Dermis microvascular lymphatic vessel endothelial cell (primary cell): Measurements from ENCODE around the gene MAN1B1. TPM values are rescaled to one million over a fixed set of nuclear protein-coding genes. Genes with fewer than 3 reads are reported as not detected.

Experiments used
- DNase-seq, 2 donors: peaks; one replicate each; pipeline versions ENCODE4 v3.0.0 to v3.0.0-alpha.2; 2010; ENCODE audit warnings: low read depth in 2 of 2
- total RNA-seq: library from RNA; depleted of rRNA; stranded (reverse); fragments of >200 nt; gene quantifications from 2 replicates; pipeline ENCODE4 v1.2.1, GENCODE V29; 2014

The MAN1B1 gene
- total RNA-seq, 1 donor from 2014 or later = 42.7 TPM

- no peak for DNase-seq
Measured at GRCh38 chr9:137084526-137084925, 2.3 kb upstream of the MAN1B1 start.

- DNase-seq = peak in 1 of 2 donors; percentile 37
Measured at GRCh38 chr9:137085920-137086530, 760 bp upstream of the MAN1B1 start.

- peak in 1 of 2 donors; percentile 12 for DNase-seq
Measured at GRCh38 chr9:137087409-137087925, 682 bp downstream of the MAN1B1 start.

GRCh38 chr9:137088121-137088520 is 1.3 kb downstream of the MAN1B1 start:
- DNase-seq = no peak

DNA sequence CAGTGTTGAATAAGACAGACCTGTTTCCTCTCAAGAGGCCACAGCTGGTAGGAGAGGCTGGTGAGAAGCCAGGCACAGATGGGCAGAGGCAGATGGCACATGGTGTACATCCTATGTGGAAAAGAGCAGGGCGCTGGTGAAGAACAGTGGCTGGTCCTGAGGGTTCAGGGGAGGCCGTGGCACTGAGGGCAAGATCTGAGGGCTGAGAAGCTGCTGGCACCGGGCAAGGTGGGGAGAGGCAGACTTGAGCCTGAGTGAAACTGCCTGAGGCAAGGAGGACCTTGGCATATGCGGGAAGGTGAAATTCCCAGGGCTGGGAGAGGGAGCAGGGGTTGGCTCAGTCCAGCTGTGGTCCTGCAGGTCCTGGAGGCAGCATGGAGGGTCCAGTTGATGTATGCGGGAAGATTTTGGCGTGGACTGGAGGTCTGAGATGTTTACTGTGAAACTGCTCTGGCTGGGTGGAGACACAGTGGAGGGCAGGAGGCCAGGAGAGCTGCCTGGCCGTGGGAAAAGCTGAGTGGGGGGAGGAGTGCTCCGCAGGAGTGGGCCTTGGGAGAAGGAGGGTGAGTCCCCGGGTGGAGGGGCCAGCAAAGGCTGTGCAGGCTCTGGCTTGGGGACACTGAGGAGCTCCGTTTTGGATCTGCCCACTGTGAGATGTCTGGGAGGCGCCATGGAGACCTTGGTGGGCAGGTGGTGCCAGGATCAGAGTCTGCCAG is 2.6 kb downstream of the MAN1B1 start:
- DNase-seq = no peak

DNA sequence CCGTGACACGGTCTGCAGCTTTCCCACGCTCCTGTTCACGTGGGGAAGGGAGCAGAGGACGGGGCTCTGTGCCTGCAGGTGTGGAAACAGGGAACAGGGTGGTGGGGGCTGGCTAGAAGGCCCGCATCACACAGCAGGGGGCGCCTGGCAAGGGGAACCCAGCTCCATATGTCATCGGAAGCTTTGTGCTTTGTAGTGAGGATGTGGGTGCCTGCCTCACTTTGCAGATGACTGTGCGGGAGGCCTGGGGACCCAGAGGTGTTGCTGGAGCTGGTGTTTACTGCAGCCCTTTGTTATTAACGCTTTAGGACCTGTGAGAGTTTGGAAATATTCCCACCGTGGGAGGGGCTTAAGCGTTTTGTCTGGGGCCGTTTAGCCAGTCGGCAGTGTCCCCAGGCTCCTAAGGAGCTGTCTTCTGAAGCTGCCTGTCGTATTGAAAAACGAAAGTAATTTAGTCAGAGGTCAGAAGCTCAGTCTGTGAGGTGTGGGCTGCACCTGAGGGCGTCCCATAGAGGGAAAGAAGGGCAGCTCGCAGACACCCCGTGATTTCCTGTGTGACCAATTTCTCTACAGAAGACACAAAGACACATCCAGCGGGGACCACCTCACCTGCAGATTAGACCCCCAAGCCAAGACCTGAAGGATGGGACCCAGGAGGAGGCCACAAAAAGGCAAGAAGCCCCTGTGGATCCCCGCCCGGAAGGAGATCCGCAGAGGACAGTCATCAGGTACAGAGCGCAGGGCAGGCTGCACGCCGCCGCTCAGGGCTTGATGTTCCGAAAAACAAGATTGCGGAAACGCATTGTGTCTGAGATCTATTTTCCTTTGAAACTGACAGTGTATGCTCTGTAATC is 9.1 kb downstream of the MAN1B1 start:
- peak in 1 of 2 donors; percentile 25 for DNase-seq

- DNase-seq = no peak
Measured at GRCh38 chr9:137096785-137097546, 10.2 kb downstream of the MAN1B1 start.

DNA sequence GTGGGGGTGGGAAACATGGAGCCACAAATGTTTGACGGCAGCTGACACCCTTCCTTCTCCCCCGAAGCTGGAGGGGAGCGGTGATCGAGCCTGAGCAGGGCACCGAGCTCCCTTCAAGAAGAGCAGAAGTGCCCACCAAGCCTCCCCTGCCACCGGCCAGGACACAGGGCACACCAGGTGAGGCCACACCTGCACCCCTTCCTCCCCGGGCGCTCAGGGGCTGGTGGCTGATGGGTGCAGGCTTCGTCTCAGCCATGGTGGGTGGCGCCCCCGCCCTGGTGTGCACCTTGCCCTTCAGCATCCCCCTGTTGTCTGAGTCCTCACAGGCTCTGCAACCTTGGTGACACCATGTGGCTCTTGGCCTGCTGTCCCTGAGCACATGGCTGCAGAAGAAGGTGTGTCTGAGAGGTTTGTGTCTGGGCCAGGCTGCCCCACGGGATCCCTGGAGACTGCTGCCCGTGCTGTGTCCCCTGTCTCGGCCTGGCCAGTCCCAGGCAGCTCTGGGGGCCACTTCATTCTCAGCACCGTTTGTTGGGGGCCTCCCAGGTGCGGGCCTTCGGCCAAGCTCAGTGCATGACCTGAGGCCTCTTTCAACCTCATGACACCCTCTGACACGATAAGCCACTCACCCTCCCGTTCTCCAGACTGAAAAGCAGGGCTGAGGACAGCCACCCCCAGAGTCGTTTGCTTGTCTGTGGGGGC is 11.1 kb downstream of the MAN1B1 start:
- DNase-seq = no peak

DNA sequence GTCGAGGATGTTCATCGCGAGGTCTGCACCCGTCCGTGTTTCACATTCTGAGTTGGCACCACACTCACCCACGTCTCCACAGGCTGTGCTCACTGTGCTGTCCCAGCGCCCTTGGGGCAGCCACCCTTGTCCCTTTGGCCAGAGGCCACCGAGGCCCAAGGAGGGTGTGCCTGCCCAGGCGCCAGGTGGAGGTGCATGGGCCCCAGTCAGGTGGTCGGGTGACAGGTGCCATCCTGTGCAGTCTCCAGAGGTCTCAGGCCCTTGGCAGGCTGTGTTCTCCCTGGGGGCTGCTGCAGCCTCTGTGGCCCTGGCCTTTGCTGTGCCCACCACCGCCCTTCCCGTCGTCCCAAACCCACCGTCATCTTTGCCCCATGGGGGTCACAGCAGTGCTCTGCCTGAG is 12.4 kb downstream of the MAN1B1 start:
- no peak for DNase-seq

DNA sequence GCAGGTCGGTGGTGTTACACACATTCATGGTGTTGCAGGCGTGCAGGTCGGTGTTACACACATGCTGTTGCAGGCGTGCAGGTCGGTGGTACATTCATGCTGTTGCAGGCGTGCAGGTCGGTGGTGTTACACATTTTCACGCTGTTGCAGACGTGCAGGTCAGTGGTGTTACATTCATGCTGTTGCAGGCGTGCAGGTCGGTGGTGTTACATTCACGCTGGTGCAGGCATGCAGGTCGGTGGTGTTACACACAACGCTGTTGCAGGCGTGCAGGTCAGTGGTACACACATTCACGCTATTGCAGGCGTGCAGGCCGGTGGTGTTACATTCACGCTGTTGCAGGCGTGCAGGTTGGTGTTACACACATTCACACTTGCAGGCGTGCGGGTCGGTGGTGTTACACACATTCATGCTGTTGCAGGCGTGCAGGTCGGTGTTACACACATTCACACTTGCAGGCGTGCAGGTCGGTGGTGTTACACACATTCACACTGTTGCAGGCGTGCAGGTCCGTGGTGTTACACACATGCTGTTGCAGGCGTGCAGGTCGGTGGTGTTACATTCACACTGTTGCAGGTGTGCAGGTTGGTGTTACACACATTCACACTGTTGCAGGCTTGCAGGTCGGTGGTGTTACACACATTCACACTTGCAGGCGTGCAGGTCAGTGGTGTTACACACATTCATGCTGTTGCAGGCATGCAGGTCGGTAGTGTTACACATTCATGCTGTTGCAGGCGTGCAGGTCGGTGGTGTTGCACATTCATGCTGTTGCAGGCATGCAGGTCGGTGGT is 16.6 kb downstream of the MAN1B1 start:
- no peak for DNase-seq

- DNase-seq = no peak
Measured at GRCh38 chr9:137105814-137106661, 19.3 kb downstream of the MAN1B1 start.

DNA sequence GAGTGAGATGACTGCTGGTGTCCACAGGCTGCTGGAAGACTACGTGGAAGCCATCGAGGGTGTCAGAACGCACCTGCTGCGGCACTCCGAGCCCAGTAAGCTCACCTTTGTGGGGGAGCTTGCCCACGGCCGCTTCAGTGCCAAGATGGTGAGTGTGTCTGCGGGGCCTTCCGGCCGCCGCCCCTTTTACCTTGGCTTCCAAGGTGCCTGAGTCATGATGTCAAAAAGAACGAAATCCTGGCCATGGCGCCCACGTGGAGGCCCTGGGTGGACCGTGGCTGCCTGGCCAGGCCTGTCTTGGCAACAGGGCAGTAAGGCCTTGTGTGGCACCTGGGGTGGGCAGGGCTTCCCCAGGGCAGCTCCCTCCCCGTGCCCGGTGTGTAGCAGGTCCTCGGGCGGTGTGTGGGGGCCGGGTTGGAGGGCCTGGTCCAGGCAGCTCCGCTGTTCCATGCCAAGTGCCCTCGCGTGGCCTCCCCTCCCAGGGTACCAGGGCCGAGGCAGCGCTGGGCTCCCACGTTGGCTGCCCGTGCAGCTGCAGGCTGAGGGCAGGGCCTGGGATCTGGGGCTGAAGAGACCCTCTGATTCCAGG is 20.0 kb downstream of the MAN1B1 start:
- DNase-seq = no peak

GRCh38 chr9:137107312-137107921 is 20.6 kb downstream of the MAN1B1 start:
- DNase-seq = no peak

GRCh38 chr9:137107982-137108381 is 21.2 kb downstream of the MAN1B1 start:
- DNase-seq = no peak

- DNase-seq = no peak
Measured at GRCh38 chr9:137108608-137109249, 21.9 kb downstream of the MAN1B1 start.

DNA sequence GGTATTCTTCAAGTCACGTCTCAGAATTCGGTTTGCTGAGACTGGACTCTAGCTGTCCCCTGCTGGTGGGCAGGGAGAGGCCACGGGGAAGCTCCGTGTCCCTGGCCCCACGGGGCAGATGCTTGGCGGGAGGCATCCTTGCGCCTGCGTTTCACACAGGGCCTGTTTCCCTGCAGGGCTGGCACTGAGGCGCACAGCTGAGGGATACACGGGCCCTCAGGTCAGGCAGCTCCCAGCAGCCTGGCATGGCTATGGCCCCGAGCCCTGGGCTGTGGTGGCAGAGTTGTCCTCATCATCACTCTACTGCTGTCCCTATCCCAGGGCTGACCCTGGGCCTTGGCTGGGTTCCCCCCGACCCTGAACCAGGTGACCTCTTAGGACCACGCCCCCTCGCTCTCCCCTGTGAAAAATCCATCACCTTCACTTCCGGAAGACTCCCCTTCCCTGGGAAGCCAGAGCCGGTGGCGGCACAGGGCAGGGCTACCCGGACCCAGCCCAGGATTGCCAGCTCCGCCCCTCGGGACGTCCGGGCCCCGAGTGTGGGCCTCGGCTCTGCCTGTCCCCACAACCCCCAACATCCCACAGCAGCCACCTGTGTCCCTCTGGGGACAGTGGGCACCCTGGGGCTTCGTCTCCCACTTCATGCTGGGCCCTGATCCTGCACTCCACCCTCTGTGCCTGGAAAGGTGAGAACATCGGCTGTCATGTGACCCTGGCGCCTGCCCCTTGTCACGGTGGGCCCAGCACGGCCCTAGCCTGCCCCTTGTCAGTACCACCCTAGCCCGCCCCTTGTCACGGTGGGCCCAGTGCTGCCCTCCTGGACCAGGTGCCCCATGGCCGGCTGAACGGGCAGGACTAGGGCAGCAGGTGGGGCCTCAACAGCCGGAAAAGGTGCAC is 22.7 kb downstream of the MAN1B1 start:
- no peak for DNase-seq
